ENCODE measurements around the gene SLC7A9.

DNA sequence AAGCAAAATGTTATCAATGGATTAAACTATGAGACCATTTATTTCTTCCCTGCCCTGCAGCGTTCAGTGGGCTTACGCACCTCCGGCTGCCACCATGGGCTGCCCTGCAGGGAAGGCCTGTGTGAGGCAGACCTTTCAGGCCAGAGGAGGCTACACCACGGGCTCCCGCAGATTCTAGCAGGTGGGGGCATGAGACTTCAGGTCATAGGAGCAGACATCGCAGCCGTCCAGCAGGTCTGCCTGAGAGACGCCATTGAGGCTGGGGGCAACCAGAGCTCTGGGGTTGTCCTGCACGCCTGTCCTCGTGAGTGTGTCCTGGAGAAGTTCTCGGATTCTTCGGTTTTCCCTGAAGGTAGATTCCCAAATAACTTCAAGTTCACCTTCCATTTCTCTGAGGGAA lies 9.4 kb upstream of the SLC7A9 start:
- TF ChIP-seq, protein P1, sequence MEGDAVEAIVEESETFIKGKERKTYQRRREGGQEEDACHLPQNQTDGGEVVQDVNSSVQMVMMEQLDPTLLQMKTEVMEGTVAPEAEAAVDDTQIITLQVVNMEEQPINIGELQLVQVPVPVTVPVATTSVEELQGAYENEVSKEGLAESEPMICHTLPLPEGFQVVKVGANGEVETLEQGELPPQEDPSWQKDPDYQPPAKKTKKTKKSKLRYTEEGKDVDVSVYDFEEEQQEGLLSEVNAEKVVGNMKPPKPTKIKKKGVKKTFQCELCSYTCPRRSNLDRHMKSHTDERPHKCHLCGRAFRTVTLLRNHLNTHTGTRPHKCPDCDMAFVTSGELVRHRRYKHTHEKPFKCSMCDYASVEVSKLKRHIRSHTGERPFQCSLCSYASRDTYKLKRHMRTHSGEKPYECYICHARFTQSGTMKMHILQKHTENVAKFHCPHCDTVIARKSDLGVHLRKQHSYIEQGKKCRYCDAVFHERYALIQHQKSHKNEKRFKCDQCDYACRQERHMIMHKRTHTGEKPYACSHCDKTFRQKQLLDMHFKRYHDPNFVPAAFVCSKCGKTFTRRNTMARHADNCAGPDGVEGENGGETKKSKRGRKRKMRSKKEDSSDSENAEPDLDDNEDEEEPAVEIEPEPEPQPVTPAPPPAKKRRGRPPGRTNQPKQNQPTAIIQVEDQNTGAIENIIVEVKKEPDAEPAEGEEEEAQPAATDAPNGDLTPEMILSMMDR (conservative IDR thresholded peaks at IDR 0.05 in 1 of 2, IDR thresholded peaks at IDR 0.05 in 1 of 2; ENCODE audit: low read depth in 1 of 2, low read length in 2 of 2): no peak
- no peak for TF ChIP-seq EZH2 (IDR thresholded peaks at IDR 0.05; ENCODE audit: low read length, missing control alignments)
